Measurements from ENCODE around the gene FAM98C.
A peak's percentile ranks its signal among the peaks of the same experiment; 100 is the strongest.

FAM98C gene

DNA sequence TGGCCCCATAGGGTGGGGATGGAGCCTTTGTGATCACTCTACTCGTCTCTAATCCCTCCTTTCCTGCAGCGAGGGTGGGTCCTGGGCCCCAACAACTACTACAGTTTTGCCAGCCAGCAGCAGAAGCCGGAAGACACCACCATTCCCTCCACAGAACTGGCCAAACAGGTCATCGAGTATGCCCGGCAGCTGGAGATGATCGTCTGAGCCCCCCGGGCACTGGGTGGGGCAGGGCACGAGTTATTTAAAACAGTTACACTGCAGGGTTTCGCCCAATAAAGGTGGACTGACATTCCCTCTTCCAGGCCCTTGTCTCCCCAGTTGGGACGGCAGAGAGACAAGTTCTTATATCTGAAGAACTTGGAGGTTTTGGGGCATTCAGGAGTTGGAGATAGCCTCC lies 19.7 kb upstream of the FAM98C start:
- H3K4me3 ChIP-seq (ENCODE audit: low read length) = no peak overlapping the region
- H3K9ac ChIP-seq (ENCODE audit: low read length) = no peak overlapping the region
- peaks cover 42% of the 10 kb centered on the region for H3K36me3 ChIP-seq (ENCODE audit: control insufficient read depth, low read depth, low read length)
- no peaks in the 10 kb centered on the region for H3K9me3 ChIP-seq (ENCODE audit: control insufficient read depth, low read depth, low read length)
- no peak overlapping the region for H3K27ac ChIP-seq (ENCODE audit: low read length)
- no peaks in the 10 kb centered on the region for H3K27me3 ChIP-seq (ENCODE audit: control insufficient read depth, insufficient read depth, low read length)
- H3K4me1 ChIP-seq (ENCODE audit: control insufficient read depth, low read depth, low read length) = no peaks in the 10 kb centered on the region

DNA sequence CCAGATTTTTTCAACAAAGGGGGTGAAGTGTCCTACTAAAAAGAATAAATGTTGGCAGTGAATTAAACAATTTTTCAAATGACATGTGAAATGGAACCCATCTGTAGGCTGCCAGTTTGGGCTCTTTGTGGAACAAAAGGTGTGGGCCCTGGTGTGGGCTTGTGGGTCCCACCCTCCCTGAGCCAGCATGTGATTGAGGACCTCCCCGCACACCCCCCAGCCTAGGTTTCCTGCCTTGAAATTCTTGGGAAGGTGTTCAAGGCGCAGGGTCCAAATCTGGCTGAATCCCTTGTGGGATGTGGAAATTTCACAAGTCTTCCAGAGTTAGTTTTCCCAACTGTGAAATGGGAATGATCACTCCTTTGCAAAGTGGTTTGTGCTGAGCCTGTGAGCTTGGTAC lies 19.1 kb upstream of the FAM98C start:
- Histone ChIP-seq H3K9me3 (ENCODE audit: control insufficient read depth, low read depth, low read length) (no peaks in the 10 kb centered on the region), H3K27ac (ENCODE audit: low read length) (no peak overlapping the region), H3K4me3 (ENCODE audit: low read length) (no peak overlapping the region), H3K36me3 (ENCODE audit: control insufficient read depth, low read depth, low read length) (peaks cover 41% of the 10 kb centered on the region), H3K9ac (ENCODE audit: low read length) (no peak overlapping the region), H3K4me1 (ENCODE audit: control insufficient read depth, low read depth, low read length) (no peaks in the 10 kb centered on the region), H3K27me3 (ENCODE audit: control insufficient read depth, insufficient read depth, low read length) (no peaks in the 10 kb centered on the region)

DNA sequence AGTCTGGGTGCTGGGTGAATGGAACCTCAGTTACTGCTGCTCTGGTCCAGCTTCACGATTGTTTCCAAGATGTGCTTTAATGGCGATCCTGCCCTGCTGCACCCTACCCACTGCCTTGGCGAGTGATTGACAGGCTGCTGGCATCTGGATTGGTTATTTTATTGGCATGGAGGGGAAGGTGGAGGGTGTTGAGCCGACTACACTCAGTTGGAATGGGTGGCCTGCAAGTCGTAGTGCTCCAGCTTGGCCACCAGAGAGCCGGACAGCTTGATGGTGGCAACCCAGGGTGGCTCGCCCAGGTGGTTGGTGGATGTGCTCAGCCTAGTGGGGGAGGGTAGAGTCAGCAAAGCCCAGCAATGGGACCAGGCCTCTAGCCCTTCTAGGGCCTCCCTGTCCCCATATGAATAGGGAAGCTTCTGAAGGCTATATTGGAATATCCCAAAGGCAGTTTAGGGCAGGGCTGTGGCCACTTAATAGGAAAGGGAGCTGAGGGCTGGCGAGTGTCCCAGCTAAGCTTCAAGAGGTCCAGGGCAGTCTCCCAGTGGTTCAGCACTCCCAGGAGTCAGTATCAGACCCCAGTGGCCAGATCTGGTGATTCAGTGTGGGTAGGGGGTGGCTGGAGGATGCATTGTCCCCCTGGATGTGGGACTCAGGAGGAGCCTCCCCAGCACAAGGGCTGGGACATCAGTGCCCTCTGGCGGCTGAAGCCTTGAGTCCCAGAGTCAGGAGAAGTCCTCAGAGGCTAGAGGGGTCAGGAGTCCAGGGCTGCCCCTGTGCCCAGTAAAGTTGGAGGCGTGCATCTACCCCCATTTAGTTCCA lies 18.5 kb upstream of the FAM98C start:
- Histone ChIP-seq H3K9ac (ENCODE audit: low read length) (no peak overlapping the region), H3K9me3 (ENCODE audit: control insufficient read depth, low read depth, low read length) (no peaks in the 10 kb centered on the region), H3K4me1 (ENCODE audit: control insufficient read depth, low read depth, low read length) (no peaks in the 10 kb centered on the region), H3K4me3 (ENCODE audit: low read length) (no peak overlapping the region), H3K27me3 (ENCODE audit: control insufficient read depth, insufficient read depth, low read length) (no peaks in the 10 kb centered on the region), H3K36me3 (ENCODE audit: control insufficient read depth, low read depth, low read length) (peaks cover 35% of the 10 kb centered on the region), H3K27ac (ENCODE audit: low read length) (no peak overlapping the region)

DNA sequence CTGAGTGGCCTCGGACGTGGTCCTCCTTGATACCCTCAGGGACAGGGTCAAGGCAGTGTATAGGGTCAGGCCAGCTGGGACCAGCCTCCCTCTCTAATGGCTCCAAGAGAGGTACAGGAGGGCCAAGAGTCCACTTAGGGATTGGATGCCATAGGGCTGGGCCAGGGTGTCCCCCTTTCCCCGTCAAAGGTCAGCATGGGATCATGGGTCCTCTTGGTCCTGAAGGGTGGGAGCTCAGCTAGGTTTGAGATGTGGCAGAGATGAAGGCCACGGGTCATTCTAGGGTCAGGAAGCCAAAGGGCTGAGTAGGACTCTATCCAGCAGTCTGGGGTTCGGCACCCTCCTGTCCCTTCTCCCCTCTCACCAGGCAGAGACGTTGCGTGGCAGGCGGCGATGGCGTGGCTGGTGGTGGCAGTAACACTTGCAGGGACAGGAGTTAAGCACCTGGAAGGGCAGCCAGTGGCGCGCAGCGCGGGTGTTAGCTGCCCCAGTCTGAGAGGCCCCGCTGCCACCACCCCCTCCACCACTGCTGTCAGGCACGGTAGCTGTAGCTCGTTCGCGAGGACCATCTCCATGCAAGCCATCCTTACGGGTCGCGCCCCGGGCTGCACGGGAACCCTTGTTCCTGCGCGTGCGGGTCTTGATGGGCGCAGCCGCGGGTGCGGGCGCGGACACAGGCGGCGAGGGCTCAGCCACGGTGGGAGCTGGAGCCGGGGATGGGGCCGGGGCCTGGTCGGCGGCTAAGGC lies 17.7 kb upstream of the FAM98C start:
- Histone ChIP-seq H3K4me1 (ENCODE audit: control insufficient read depth, low read depth, low read length) (peaks cover 3% of the 10 kb centered on the region), H3K27ac (ENCODE audit: low read length) (no peak overlapping the region), H3K36me3 (ENCODE audit: control insufficient read depth, low read depth, low read length) (peaks cover 34% of the 10 kb centered on the region), H3K27me3 (ENCODE audit: control insufficient read depth, insufficient read depth, low read length) (no peaks in the 10 kb centered on the region), H3K9me3 (ENCODE audit: control insufficient read depth, low read depth, low read length) (no peaks in the 10 kb centered on the region), H3K4me3 (ENCODE audit: low read length) (no peak overlapping the region), H3K9ac (ENCODE audit: low read length) (no peak overlapping the region)

DNA sequence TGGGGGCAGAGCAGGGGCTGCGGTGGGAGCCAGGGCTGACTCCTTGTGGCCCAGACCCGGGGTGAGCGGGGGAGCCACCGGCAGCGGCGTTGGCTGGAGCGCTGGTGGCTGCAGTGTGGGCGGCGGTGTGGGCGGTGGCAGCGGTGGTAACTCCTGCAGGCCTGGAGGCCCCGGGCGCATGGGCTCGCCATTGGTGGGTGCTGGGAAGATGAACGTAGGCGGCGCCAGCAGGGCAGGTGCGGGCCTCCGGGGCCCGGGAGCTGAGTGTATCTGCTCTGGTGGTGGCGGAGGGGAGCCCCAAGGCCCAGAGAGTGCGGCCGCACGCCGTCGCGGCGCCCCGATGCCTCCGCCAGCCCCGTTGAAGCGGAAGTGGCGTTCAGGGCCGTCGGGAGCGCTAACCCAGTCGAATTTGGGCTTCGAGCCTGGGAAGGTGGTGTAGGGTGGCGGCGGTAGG lies 17.1 kb upstream of the FAM98C start:
- Histone ChIP-seq H3K27ac (ENCODE audit: low read length) (no peak overlapping the region), H3K9me3 (ENCODE audit: control insufficient read depth, low read depth, low read length) (no peaks in the 10 kb centered on the region), H3K4me3 (ENCODE audit: low read length) (no peak overlapping the region), H3K9ac (ENCODE audit: low read length) (no peak overlapping the region), H3K36me3 (ENCODE audit: control insufficient read depth, low read depth, low read length) (peaks cover 31% of the 10 kb centered on the region), H3K27me3 (ENCODE audit: control insufficient read depth, insufficient read depth, low read length) (no peaks in the 10 kb centered on the region), H3K4me1 (ENCODE audit: control insufficient read depth, low read depth, low read length) (peaks cover 3% of the 10 kb centered on the region)

DNA sequence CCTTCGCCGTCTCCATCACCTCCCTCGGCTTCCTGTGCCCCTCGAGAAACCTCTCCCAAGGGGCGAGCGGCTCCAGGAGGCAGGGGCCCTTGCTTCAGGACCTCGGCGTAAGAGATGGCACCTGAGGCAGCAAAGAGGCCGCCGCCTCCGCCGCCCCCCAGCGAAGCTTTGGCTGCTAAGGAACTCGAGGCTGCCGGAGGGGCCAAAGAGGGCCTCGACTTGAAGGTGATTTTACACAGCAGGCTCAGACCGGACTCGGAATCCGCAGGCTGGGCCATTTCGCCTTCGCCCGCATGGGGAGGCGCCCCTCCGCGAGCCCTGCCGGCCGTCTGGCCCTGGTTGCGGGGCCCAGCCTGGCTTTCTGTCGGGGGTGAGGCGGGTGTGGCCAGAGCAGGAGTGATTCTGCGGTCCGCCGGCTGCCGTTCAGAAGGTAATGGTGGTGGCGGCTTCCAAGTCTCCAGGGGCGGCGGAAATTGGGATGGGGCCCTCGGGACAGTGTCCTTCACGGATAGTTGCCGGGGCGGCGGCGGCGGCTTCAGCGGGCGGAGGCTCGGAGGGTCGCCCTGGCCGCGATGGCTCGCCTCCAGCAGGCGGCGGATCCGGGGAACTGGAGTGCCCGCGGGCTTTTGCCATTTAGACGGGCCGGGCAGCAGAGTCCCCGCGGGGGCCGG lies 16.5 kb upstream of the FAM98C start:
- Histone ChIP-seq H3K4me1 (ENCODE audit: control insufficient read depth, low read depth, low read length) (peaks cover 5% of the 10 kb centered on the region), H3K27ac (ENCODE audit: low read length) (no peak overlapping the region), H3K4me3 (ENCODE audit: low read length) (no peak overlapping the region), H3K9me3 (ENCODE audit: control insufficient read depth, low read depth, low read length) (no peaks in the 10 kb centered on the region), H3K27me3 (ENCODE audit: control insufficient read depth, insufficient read depth, low read length) (no peaks in the 10 kb centered on the region), H3K9ac (ENCODE audit: low read length) (no peak overlapping the region), H3K36me3 (ENCODE audit: control insufficient read depth, low read depth, low read length) (peaks cover 25% of the 10 kb centered on the region)

DNA sequence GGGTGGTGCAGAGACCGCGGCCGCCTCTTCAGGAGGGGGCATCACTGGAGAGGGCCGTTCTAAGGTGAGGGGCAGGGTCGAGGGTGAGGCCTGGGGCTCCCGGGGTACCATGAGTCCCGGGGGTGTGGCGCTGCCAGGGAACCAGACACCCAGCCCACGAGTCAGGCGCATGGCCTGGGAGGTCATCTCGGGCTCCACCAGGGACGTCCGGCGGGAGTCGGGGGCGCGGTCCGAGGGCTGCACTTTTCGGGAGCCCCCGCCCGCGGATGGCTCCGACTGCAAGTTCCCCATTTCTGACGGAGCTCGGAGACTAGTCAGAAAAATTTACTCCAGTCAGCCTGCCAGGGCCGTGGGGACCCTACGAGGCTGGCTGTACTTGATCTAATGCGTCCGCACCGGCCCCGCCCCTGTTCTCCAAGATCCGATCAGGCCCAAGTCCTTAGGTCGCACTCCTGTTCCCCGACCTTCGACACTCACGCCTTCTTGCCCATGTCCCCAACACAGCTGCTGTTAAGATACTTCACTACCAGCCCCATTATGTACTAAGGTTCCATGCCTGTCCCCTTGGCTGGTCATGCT lies 15.8 kb upstream of the FAM98C start:
- Histone ChIP-seq H3K36me3 (ENCODE audit: control insufficient read depth, low read depth, low read length) (peaks cover 18% of the 10 kb centered on the region), H3K9me3 (ENCODE audit: control insufficient read depth, low read depth, low read length) (no peaks in the 10 kb centered on the region), H3K4me1 (ENCODE audit: control insufficient read depth, low read depth, low read length) (peaks cover 11% of the 10 kb centered on the region), H3K4me3 (ENCODE audit: low read length) (peak overlapping the region; percentile 97), H3K27ac (ENCODE audit: low read length) (no peak overlapping the region), H3K9ac (ENCODE audit: low read length) (no peak overlapping the region), H3K27me3 (ENCODE audit: control insufficient read depth, insufficient read depth, low read length) (no peaks in the 10 kb centered on the region)

DNA sequence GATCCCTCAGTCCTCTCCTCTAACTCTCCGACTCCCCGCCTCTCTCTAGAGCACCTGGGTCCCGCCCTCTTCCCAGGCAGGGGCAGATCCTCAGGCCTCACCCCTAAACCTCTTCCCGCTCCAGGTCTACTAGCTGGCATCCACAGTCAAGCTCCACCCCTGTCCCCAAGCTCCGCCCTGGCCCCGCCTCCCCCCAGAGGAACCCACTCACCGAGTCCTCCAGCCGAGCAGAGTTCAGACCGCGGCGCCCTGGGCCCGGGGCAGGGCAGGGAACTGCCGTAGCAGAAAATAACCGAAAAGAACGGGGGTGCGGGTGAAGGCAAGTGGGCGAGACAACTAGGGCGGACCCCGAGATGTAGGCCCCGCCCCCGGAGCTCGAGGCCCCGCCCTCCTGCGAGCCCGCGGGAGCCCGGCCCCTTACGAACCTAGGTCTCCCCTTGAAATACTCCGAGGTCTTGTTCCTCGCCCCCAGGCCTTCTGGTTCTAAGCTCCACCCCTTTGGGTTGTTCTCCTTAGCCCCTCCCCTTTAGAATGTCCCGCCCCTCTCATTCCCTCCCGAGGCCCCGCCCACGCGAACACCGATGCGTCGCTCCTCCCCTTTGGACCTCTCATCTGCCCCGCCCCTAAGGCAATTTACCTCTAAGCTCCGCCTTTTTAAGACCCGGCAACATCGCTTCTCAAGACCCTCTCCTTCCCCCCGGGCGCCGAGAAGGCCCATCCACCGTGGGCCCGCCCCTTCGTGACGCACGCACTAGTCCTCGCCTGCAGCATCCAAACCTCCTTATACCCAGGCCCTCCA lies 15.1 kb upstream of the FAM98C start, which contains the start of gene GGN:
Gene GGN, minus strand, starts transcription at position 485 of the 799 bp plus-strand sequence. CDS start 773 bp downstream, outside the sequence.
- Histone ChIP-seq H3K36me3 (ENCODE audit: control insufficient read depth, low read depth, low read length) (peaks cover 15% of the 10 kb centered on the region), H3K4me1 (ENCODE audit: control insufficient read depth, low read depth, low read length) (peaks cover 14% of the 10 kb centered on the region), H3K27ac (ENCODE audit: low read length) (peak within 1 kb of the TSS; percentile 73), H3K9me3 (ENCODE audit: control insufficient read depth, low read depth, low read length) (no peaks in the 10 kb centered on the region), H3K27me3 (ENCODE audit: control insufficient read depth, insufficient read depth, low read length) (no peaks in the 10 kb centered on the region), H3K4me3 (ENCODE audit: low read length) (peak within 1 kb of the TSS; percentile 97), H3K9ac (ENCODE audit: low read length) (peak within 1 kb of the TSS; percentile 87)

DNA sequence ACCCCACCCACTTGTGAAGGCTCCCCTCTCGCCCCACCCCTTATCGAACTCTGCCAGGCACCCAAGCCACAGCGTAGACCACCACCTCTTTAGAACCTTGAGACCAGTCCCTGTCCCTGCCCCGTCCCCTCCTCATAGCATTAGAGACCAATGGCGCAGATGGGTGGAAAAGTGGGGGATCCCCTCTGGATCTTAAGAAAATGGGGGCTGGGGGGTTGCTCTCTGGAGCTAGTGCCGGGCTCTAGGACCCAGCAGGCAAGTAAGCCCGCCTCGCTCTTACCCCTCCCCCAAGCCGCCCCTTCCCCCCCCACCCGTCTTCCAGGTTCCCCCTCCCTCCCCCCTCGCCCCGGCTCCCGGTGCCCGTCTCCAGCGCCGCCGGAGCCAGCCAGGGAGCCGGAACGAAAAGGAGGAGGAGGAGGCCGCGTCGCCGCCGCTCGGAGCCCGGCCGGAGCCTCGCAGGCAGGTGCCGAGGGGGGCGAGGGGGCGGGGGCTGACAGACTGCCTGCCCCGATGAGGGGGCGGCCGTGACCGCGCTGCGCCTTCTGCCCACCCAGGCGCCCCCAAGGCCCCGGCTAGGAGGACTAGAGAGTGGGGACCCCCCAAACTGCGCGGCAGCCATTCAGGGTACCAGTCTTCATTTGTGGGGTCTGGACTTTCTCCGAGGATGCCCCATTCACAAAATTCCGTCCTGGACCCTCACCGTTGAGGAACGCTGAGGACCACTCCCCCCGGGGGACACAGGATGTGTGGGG lies 14.4 kb upstream of the FAM98C start, which contains the start of gene SPRED3:
Gene SPRED3, plus strand, starts transcription at position 349 of the 752 bp plus-strand sequence. CDS start 1,606 bp downstream, outside the sequence.
- Histone ChIP-seq H3K9me3 (ENCODE audit: control insufficient read depth, low read depth, low read length) (no peaks in the 10 kb centered on the region), H3K36me3 (ENCODE audit: control insufficient read depth, low read depth, low read length) (peaks cover 11% of the 10 kb centered on the region), H3K4me1 (ENCODE audit: control insufficient read depth, low read depth, low read length) (peaks cover 14% of the 10 kb centered on the region), H3K4me3 (ENCODE audit: low read length) (peak within 1 kb of the TSS; percentile 97), H3K27me3 (ENCODE audit: control insufficient read depth, insufficient read depth, low read length) (no peaks in the 10 kb centered on the region), H3K27ac (ENCODE audit: low read length) (peak within 1 kb of the TSS; percentile 73), H3K9ac (ENCODE audit: low read length) (peak within 1 kb of the TSS; percentile 87)
